Mammary epithelial cell (primary cell): Measurements from ENCODE around the gene FAM13A.

ENCODE experiments used
- EZH2 ChIP-seq: IDR thresholded peaks from 2 replicates; pipeline ENCODE4 v1.6.1; 2012; ENCODE audit warnings: low read length, inconsistent platforms, borderline replicate concordance
- TF ChIP-seq, protein P1 (sequence below), 2 donors: IDR thresholded peaks in 1 of 2; conservative IDR thresholded peaks in 1 of 2; 2 replicates each; pipeline ENCODE4 v1.5.1; 2011 to 2012; ENCODE audit warnings: inconsistent platforms in 2 of 2, low read length in 2 of 2, mild to moderate bottlenecking in 2 of 2, control low read depth in 1 of 2, low read depth in 1 of 2; ENCODE audit not compliant: insufficient read depth in 1 of 2; ENCODE audit errors: extremely low read depth in 1 of 2

DNA sequence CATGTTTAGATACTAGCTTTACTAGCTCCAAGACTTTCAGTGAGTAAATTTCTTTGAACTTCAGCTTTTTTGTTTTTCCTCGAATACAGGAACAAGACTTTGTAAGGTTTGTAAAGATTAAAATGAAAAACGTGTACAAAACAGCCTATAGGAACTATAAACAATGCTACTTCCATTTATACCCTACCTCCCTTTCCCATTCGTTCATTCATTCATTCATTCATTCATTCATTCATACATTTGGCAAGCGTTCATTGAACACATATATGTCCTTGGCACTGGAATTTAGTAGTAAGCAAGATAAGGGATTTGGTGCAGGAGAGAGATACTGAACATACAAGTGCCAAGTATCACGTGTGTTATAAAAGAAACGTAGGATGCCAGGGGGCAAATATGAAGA, 293.9 kb downstream of the FAM13A start:
- TF ChIP-seq, protein P1, sequence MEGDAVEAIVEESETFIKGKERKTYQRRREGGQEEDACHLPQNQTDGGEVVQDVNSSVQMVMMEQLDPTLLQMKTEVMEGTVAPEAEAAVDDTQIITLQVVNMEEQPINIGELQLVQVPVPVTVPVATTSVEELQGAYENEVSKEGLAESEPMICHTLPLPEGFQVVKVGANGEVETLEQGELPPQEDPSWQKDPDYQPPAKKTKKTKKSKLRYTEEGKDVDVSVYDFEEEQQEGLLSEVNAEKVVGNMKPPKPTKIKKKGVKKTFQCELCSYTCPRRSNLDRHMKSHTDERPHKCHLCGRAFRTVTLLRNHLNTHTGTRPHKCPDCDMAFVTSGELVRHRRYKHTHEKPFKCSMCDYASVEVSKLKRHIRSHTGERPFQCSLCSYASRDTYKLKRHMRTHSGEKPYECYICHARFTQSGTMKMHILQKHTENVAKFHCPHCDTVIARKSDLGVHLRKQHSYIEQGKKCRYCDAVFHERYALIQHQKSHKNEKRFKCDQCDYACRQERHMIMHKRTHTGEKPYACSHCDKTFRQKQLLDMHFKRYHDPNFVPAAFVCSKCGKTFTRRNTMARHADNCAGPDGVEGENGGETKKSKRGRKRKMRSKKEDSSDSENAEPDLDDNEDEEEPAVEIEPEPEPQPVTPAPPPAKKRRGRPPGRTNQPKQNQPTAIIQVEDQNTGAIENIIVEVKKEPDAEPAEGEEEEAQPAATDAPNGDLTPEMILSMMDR (conservative IDR thresholded peaks at IDR 0.05 in 1 of 2, IDR thresholded peaks at IDR 0.05 in 1 of 2; ENCODE audit: extremely low read depth in 1 of 2, insufficient read depth in 1 of 2, low read depth in 1 of 2, low read length in 2 of 2), result no peak
- no peak for TF ChIP-seq EZH2
